HepG2 (cell line): ENCODE results near the gene CHCHD1.

Experiments used
- NFIC ChIP-seq: IDR thresholded peaks from 2 replicates; pipeline ENCODE4 v1.6.1; 2012; ENCODE audit warnings: mild to moderate bottlenecking, low read length, inconsistent platforms
- POLR2AphosphoS5 ChIP-seq: IDR thresholded peaks from 2 replicates; pipeline ENCODE4 v1.6.1; 2012; ENCODE audit warnings: low read depth, low read length
- SIN3B ChIP-seq: fragments of 150-350 bp; IDR thresholded peaks from 2 replicates; pipeline ENCODE4 v1.6.1; 2014; ENCODE audit warnings: low read length
- ZIK1 ChIP-seq: sonication (generic); formaldehyde crosslinking; IDR thresholded peaks from 2 replicates; pipeline ENCODE4 v1.5.0; 2020; ENCODE audit warnings: mild to moderate bottlenecking, low read depth, missing genetic modification reagents, borderline replicate concordance
- ZNF230 ChIP-seq: sonication (generic); formaldehyde crosslinking; IDR thresholded peaks from 2 replicates; pipeline ENCODE4 v1.4.0; 2020; ENCODE audit warnings: mild to moderate bottlenecking, missing genetic modification reagents
- ZNF274 ChIP-seq: sonication (generic); formaldehyde crosslinking; IDR thresholded peaks from 2 replicates; pipeline ENCODE4 v1.5.1; 2020; ENCODE audit warnings: mild to moderate bottlenecking, missing genetic modification reagents
- ZNF577 ChIP-seq: sonication (generic); formaldehyde crosslinking; IDR thresholded peaks from 2 replicates; pipeline ENCODE4 v1.4.0; 2020; ENCODE audit warnings: mild to moderate bottlenecking, low read depth, missing genetic modification reagents, borderline replicate concordance
- ZNF773 ChIP-seq: sonication (generic); formaldehyde crosslinking; IDR thresholded peaks from 2 replicates; pipeline ENCODE4 v1.4.0; 2020; ENCODE audit warnings: missing genetic modification reagents, borderline replicate concordance
- ZUFSP ChIP-seq: sonication (generic); formaldehyde crosslinking; IDR thresholded peaks from 2 replicates; pipeline ENCODE4 v1.9.0; 2021; ENCODE audit warnings: missing genetic modification reagents, mild to moderate bottlenecking, borderline replicate concordance

DNA sequence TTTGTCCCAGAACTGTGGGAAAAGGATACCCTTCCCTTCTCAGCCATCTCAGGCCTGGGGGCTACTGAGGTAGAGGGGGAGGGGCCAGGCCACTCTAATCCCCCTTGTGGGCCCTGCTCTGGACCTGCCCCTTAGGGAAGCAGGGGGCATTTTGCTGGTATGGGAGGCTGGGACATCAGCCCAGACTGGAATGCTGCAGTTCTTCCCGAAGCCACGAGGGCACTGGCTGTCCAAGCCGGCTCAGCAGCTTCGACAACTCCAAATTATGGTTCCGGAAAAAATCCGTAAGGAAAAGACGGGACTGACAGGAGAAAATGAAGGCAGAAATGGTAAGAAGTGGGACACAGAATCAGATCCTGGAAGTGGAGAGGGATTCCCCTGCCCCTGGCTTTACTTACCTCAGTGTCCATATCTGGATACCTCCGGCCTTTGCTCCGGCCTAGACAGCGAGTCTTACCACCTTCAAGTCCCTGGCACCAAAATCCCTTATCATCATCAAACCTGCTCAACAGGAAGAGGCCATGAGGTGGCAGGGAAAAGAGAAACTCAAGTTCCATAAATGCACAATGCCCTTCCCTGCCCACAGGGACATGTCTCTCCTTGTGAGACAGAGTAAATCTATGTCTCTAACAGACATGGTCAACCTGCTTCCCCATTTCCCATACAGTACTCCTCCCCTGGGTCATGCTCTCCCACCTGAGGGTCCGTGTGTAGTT lies 20.6 kb downstream of the CHCHD1 start:
- TF ChIP-seq ZIK1 = no peak
- TF ChIP-seq ZNF230 (CRISPR knock-in tag) = no peak
- TF ChIP-seq POLR2AphosphoS5 = no peak
- no peak for TF ChIP-seq ZNF274 (CRISPR knock-in tag)
- no peak for TF ChIP-seq ZNF773 (CRISPR knock-in tag)
- no peak for TF ChIP-seq ZUFSP
- no peak for TF ChIP-seq SIN3B
- no peak for TF ChIP-seq NFIC
- TF ChIP-seq ZNF577 (CRISPR knock-in tag) = no peak
